ENCODE measurements around the gene OSCP1.
"Not testable (repeated sequence)": the region's sequence is repeated elsewhere in the genome, so short reads cannot be mapped to it uniquely, and the experiment has no call there.

The OSCP1 gene, protein sequence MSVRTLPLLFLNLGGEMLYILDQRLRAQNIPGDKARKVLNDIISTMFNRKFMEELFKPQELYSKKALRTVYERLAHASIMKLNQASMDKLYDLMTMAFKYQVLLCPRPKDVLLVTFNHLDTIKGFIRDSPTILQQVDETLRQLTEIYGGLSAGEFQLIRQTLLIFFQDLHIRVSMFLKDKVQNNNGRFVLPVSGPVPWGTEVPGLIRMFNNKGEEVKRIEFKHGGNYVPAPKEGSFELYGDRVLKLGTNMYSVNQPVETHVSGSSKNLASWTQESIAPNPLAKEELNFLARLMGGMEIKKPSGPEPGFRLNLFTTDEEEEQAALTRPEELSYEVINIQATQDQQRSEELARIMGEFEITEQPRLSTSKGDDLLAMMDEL

DNA sequence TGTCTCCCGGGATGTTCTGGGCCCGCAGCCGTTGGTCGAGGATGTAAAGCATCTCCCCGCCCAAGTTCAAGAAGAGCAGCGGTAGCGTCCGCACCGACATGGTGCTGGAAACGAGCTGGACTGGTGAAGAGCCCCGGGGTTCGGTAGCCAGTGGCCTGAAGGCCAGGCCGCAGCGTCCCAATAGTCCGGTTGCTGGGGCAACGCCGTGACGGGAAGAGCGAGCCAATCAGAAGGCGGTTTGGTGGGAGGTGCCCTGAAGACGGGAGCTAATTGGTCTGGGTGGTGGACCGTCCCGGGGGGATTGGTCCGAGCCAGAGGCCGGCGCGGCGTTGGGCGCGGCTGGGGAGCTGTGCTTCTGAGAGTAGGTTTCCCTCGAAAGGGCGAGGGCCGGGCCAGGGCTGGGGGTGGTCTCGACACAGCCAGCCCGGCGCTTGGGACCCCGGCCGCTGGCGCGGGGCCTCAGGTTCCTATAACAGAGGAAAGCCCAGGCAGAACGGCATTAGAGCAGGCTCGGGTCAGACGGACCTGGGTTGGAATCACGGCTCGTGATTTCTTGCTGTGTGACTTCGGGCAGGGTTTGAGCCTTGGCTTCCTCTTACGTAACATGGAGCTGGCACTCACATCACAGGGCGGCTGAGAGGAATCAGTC lies at the start of gene OSCP1:
OSCP1 (minus strand) TSS at position 182 of the 649 bp plus-strand sequence; CDS start at position 100, 82 bp downstream.
- DNase-seq (ENCODE audit: low spot score) = peak; percentile 93

DNA sequence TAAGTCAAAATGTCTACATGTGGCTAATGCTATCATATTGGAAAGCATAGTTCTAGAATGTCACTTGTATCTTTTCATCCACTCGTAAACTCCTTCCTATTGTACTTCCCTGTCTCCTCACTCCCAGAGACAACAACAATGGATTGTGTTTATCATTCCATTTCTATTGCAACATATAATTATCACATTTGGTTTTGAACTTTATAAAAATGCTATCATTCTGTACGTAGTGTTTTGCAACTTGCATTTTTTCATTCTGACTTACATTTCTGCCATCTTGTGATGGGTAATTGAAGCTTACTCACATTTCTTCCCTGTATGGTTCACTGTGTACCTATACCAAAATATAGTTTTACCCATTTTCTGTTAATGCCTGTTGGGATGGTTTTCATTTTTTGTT lies 47.0 kb upstream of the OSCP1 start:
- no peak for DNase-seq (ENCODE audit: low spot score)

DNA sequence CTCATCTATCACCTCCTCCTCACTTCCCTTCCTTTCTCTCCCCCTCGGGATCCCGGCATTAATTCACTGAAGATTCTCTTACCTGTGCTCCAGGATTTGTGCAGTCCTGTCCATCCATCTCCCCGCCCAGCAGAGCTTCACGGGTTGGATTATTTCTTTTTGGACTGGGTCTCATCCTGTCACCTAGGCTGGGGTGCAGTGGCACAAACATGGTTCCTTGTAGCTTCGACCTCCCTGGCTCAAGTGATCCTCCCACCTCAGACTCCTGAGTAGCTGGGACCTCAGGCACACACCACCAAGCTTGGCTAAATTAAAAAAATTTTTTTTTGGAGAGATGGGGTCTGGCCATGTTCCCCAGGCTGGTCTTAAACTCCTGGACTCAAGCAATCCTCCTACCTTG lies 44.7 kb upstream of the OSCP1 start:
- no peak for DNase-seq (ENCODE audit: low spot score)

DNA sequence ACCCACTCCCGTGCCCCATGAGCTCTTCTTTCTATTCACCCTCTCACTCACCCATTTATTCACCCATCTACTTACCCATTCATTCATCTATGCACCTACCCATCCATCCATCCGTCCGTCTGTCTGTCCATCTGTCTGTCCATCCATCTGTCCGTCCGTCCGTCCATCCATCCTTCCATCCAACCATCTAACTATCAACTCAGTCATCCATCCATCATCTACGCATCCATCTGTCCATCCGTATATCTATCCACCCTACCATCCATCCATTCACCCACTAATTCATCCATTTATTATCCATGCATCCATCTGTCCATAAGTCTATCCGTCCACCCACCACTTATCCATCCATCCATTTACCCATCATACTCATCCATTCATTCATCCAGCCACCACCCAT lies 43.3 kb upstream of the OSCP1 start:
- DNase-seq (ENCODE audit: low spot score) = no peak

DNA sequence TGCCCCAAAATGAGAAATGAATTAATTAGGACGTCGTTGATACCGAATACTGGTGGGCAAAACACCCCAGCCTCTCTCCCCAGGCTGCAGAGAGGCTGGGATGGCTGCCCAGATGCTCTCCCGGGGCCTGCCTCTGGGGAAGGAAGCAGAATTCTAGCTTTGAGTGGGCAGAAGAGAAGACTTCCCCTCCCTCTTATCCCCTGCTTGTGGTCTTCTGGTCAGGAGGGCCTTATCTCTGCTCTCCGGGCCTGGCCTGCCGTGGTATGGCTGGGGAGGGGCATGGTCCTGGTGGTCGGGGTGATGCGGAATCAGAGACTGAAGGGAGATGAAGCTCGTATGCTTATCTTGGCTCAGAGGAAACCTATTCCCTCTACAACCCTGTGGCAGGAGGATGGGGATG lies 42.2 kb upstream of the OSCP1 start:
- DNase-seq (ENCODE audit: low spot score) = no peak

DNA sequence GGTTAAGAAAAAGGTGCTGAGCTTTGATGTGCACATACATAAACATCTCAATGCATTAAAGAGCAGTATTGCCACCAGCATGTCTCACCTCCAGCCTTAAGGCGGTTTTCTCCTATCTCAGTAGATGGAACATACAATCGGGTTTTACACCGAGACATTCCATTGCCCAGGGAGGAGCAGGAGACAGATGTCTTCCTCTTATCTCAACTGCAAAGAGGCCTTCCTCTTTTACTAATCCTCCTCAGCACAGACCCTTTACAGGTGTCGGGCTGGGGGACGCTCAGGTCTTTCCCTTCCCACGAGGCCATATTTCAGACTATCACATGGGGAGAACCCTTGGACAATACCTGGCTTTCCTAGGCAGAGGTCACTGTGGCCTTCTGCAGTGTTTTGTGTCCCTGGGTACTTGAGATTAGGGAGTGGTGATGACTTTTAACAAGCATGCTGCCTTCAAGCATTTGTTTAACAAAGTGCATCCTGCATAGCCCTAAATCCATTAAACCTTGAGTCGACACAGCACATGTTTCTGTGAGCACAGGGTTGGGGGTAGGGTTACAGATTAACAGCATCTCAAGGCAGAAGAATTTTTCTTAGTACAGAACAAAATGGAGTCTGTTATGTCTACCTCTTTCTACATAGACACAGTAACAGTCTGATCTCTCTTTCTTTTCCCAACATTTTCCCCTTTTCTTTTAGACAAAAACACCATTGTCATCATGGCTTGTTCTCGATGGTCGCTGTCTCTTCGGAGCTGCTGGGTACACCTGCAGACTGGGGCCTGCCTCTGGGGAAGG lies 39.2 kb upstream of the OSCP1 start:
- not testable (repeated sequence) for DNase-seq (ENCODE audit: low spot score)

DNA sequence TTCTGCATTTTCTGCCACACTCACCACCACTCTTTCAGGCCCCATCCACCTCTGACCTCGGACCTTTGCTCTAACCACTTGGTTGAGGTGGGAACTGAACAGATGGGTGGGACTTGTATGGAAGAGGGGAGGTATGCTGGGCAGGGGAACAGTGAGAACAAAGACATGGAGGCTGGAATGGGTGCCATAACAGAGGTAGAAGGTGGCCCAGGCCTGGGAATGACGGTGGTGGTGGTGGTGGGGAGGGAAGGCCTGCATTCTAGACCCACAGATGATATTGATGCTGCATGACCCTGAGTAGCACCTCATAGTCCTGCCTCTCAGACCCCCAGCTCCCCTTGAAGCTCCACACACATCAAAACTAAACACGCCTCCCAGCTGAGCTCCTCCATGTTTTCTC lies 37.7 kb upstream of the OSCP1 start:
- DNase-seq (ENCODE audit: low spot score) = no peak

DNA sequence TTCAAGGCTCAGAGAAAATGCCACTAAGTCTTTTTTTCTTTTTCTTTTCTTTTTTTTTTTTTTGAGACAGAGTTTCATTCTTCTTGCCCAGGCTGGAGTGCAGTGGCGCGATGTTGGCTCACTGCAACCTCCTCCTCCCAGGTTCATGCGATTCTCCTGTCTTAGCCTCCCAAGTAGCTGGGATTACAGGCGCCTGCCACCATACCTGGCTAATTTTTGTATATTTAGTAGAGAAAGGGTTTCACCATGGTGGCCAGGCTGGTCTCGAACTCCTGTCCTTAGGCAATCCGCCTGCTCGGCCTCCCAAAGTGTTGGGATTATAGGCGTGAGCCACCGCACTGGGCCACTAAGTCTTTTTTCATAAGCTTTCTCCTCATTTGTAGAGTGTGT lies 37.1 kb upstream of the OSCP1 start:
- DNase-seq (ENCODE audit: low spot score) = not testable (repeated sequence)

DNA sequence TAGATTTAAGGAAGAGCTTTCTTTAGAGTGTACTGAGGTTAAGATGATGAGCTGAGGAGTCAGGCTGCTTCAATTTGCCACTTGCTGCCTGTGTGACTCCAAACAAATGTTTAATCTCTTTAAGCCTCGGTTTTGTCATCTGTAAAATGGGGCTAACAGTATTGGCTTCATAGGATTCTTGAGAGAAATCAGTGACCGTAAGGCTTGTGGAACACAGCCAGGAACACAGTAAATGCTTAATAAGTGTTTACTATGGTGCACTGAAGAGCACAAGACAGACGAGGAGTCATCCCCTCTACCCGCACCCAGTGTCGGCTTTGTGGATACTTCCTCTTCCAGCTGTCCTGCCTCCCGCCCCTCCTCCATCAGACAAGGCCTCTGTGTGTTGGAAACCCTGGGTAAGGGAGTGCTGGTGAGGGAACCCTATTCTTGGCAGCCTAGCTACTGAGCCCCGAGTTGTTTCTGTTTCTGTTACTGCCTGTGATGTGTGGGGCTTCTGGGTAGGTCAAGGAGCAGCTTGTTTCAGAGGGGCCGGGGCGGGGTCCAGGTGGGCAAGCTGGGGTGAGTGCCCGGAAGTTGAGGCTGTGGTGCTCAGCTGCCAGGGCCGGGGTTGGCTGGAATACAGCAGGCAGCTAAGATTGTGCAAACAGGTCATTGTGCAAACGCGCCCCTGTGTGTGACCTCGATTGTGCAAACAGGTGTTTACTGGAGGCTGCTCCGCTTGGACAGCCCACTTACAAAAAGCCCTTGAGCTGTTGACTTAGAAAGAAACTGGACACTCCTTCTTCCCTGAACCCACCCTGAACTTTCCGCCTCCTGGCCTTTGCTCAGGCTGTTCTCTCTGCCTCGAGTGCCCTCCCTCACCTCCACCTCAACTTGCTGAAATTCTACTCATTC lies 36.4 kb upstream of the OSCP1 start:
- DNase-seq (ENCODE audit: low spot score) = no peak

DNA sequence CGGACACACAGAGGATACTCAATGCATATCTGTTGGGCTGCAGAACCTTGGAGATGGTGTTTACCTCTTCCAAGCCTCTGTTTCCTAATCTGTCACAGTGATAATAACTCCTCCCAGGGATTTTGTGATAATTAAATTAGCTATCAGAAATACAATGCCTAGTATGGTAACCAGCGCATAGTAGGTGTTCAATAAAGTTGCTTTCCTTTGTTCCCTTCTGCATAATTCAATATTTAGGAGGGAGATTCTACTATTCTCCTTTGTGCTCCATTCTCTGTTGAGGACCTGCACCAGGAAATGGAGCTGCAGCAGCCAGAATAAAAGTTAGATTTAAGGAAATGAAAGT lies 35.8 kb upstream of the OSCP1 start:
- DNase-seq (ENCODE audit: low spot score) = no peak

DNA sequence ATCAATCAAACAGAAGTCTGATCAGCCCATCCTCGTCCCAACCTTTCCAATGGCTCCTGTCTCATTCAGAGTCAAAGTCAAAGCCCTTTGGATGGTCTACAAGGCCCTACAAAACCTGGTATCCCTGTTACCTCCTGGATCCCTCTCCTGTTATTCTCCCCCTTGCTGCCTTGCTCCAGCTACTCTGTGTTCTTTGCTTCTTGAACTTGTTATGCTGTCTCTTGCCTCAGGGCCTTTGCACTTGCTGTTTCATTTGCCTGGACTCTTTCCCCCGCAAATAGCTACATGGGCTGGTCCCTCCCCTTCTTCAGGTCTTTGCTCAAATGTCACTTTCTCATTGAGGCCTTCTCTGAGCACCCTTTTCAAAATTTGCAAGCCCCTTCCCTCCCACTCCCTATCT lies 33.8 kb upstream of the OSCP1 start:
- DNase-seq (ENCODE audit: low spot score) = no peak

DNA sequence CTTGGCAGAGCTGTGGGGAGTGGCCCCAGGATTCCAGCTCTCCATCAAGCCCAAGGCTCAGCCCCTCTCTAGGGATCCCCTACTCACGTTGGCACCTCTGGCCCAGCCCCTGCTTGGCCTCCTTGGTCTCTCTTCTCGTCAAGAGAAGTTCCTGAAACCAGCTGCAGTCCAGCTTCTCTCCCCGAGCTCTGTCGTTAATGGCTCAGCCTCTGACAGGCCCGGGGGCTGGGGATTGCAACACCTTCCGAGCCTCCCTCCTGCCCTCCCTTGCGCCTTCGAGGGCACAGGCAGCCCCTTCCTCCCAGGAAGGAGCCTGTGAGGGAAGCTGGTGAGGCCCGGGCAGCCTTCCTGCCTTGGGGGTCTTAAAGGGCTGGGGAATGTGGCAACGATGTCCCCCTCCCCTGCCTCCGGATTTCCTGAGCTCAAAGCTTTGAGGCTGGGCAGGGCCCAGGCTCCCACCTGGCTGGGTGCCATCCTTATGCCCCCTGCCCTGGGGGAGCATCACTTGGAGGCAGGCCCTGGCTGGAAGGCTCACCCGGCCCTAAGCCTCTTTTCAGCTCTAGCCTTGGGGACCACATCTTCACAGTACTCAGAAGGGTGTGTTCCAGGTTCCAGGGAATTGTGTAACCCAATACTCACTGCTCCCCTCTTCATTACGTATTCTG lies 32.6 kb upstream of the OSCP1 start, which contains the start of gene CSF3R:
CSF3R (minus strand) TSS at position 190 of the 665 bp plus-strand sequence. CDS start 3,417 bp downstream, outside the sequence.
- DNase-seq (ENCODE audit: low spot score) = no peak

DNA sequence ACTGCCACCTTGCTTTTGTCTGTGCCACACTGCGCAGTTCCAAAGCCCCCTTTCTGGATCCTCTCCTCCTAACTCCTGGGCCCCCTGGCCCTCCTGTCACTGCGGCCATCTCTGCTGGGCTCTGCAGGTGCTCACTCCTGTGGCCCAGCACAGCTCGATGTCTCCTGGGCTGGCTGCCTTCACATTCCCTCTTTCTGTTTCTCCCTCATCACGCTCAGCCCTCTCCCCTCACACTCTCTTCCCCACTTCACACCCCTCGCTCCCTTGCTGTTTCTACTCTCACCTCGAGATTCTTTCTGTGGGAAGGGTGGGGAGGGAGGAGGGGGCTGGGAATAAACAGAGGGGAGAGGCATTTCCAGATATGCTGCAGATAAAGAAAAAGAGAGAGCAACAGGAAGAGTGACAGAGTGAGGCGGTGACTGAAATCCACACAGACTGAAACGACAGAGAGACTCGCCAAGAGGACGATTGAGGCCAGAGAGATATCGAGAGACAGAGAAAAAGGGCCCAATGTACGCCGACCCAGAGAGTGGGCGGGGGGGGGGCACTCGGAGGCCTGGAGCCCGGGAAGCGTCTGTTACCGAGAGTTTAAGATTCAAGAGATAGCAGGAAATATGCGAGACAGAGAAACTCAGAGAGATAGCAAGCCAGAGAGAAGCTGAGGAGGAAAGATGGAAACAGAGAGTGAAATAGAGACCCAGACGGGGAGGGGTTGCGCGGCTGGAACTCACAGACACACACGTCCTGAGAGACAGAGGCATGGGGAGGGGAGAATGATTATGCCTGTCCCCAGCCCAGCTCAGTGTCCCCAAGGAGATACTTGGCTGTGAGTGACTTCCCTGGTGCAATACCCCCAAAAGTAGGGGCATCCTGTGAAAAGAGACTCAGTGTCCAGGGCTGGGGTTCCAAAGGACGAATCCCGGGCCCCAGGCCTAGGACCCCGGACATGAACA lies 31.8 kb upstream of the OSCP1 start:
- DNase-seq (ENCODE audit: low spot score) = no peak

DNA sequence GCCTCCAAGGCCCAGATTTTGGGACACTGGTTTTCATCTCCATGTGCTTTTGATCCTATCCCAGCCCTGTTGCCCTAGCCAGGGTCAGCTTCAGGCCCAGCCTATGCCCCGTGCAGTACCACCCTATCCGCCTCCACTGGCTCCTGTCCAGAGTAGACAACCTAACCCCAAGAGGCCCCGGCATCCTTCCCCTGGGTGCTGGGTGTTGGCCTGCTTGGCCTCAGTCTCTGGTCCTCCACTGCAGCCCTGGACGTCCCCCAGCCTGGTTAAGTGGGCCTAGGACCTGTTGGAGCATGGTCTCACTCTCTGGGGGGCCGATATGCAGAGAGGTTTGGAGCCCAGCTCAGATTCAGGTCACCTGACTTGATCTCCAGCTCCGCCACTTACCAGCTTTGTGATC lies 30.8 kb upstream of the OSCP1 start:
- no peak for DNase-seq (ENCODE audit: low spot score)

DNA sequence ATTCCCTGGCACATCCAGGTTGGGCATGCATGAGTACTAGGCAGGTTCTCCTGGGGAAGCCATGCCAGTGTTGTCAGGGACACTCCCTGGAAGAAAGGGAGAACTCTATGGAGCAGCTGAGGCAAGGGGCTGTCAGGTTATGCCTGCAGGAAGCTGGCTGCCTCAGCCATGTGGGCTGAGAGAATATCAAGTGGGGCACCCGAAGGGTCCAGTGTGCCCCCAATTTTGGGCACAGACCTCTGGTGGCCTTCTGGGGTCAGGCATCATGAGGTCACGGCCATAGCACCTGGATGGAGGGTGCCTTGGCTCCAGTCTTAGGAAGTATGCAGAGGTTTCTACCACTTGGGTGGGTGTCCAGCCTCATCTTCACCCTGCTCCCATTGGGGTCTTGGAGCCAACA lies 29.9 kb upstream of the OSCP1 start:
- no peak for DNase-seq (ENCODE audit: low spot score)

DNA sequence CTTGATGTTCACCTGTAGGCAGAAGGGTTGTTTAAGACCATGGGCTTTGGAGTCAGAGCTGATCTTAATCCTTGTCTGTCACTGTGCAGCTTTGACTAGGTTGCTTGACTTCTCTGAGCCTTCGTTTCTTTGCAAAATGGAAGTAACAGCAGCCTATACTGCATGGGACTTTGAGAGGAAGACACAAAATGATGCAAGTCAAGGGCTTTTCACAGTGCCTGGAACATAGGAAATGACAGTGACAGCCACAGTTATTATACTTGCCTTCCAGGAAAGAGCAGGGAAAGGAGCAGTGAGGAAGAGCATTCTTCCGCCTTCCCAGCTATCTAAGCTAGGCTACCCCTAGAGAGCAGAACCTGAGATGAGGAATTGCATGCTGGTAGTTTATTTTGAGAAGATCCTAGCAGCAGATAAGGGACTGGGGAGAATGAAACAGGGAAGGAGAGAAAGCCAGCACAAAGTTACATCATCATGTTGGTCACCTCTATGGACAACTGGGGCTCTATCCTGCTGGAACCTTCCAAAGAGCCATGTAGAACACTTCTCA lies 29.3 kb upstream of the OSCP1 start:
- DNase-seq (ENCODE audit: low spot score) = no peak

DNA sequence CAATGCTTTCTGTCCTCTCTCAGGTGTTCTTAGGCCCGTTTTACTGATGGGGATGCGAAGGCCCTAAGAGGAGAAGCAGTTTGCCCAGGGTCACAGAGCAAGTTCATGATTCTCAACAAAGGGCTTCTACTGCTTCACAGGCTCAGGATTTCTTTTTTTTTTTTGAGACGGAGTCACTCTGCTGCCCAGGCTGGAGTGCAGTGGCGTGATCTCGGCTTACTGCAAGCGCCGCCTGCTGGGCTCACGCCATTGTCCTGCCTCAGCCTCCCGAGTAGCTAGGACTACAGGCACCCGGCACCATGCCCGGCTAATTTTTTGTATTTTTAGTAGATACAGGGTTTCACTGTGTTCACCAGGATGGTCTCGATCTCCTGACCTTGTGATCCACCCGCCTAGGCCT lies 27.4 kb upstream of the OSCP1 start:
- DNase-seq (ENCODE audit: low spot score) = not testable (repeated sequence)

DNA sequence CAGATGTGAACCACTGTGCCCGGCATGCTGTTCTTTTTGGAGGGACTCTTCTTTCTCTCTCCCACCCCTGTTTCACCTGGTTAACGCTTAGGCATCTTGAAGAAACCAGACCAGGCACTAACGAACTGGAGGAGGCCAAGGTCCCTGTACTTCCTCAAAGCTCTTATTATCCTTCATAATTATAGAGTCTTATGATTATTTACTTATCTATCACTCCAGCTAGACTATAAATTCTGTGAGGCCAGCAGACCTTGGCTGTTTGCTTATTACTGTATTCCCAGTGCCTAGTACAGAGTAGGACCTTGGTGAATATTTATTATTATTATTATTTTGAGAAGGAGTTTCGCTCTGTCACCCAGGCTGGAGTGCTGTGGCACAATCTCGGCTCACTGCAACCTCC lies 26.7 kb upstream of the OSCP1 start:
- no peak for DNase-seq (ENCODE audit: low spot score)

DNA sequence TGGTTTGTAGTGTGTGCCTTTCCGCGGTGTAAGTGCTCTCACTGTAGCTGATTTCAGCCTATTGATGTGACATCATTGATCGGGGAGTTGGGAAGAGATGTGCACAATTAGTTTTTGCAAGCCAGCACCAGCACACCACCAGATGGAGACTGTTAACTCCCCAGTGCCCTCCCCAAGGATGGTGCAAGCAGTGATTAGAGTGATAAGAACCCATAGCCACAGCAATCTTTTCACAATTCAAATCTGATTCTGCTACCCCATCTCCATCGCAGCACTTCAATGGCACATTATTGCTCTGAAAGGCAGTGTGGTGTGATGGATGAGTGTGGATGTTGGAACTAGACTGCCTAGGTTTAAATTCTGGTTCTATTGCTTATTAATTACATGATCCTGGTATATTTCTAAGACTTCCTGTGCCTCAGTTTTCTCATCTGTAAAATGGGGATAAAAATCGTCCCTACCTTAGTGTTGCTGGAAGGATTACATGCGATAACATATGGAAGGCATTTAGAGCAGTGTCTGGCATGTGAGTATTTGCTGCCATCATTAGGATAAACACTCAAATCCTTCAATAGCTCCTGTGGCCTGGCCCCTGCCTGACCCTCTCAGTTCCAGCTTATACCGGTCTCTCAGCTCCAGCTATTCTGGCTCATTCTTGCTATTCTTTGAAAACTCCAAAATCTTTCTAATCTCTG lies 25.8 kb upstream of the OSCP1 start:
- DNase-seq (ENCODE audit: low spot score) = no peak

Measured in activated CD4-positive, alpha-beta T cell treated with anti-CD3 and anti-CD28 coated beads, Interleukin-2, Interleukin-4, amounts not matched to agents 100 ng/mL and 50 ng/mL, durations not matched to agents 16 hours and 8 hours (primary cell).